Measurements from ENCODE around the gene KIAA0319L. TPM values are rescaled to one million over a fixed set of nuclear protein-coding genes. Genes with fewer than 3 reads are reported as not detected.

The KIAA0319L gene
- total RNA-seq, result 53.0 and 68.8 TPM in 2 replicates

DNA sequence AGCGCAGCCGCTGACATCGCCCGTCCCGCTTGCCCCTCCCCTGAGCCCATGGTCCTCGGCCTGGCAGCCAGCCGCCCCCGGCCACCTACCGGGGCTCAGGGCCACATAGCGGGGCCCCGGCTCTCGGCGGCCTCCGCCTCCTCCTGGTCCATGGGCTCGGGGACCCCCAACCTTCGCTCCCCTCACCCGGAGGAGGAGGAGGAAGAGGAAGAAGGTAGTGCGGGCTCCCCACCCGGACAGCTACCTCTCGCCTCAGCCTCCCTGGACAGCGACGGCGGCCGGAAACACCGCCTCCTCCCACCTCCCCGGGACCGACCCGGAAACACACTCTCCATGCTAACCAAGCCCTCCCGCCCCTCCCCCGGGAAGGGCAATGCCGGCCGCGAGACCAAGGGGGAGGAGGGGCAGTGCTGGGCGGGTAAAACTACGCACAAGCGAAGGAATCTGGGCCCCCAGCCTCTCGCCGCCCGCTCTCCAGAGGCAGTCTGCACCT, at the start of gene KIAA0319L:
Gene KIAA0319L (minus strand): TSS at position 286 of the 493 bp plus-strand sequence. CDS start 2,912 bp downstream, outside the sequence.

DNA sequence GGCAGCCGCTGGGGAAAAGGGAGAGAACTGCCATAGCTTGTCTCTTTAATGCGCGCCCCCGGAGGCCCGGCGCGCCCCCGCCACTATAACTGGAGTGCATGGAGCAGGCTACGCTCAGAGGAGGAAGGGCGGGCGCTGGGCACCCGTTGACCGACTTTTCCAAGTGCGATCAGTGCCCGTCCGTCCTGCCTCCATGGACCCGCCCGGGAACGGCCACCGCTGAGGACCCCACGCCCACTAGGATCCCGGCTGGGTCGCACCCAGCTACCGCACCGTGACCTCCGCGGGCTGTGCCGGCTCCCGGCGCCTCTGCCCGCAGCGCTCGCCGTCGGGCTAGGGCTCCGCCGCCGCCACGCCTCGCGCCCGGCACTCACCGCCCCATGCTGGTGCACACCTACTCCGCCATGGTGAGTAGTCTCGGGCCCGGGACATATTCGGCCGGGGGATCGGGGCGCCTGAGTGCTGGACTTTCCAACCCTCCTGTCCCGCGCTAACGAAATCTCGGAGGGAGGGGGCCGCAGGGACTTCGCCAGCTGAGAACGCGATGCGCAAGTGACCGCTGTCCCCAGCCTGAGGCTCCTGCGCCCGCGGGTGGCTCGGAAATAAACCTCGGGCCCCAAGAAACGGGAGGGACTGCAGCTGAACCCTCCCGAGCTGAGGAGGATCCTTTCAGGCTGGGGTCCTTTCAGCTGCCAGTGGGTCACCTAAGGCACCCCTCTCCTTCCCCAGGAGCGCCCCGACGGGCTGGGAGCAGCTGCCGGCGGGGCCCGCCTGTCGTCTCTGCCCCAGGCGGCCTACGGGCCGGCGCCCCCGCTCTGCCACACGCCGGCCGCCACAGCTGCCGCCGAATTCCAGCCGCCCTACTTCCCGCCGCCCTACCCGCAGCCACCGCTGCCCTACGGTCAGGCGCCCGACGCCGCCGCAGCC, 16.3 kb upstream of the KIAA0319L start, which contains the start of gene TFAP2E:
Gene TFAP2E (plus strand): TSS at position 117 of the 927 bp plus-strand sequence. CDS start 264 bp downstream, at position 381.

DNA sequence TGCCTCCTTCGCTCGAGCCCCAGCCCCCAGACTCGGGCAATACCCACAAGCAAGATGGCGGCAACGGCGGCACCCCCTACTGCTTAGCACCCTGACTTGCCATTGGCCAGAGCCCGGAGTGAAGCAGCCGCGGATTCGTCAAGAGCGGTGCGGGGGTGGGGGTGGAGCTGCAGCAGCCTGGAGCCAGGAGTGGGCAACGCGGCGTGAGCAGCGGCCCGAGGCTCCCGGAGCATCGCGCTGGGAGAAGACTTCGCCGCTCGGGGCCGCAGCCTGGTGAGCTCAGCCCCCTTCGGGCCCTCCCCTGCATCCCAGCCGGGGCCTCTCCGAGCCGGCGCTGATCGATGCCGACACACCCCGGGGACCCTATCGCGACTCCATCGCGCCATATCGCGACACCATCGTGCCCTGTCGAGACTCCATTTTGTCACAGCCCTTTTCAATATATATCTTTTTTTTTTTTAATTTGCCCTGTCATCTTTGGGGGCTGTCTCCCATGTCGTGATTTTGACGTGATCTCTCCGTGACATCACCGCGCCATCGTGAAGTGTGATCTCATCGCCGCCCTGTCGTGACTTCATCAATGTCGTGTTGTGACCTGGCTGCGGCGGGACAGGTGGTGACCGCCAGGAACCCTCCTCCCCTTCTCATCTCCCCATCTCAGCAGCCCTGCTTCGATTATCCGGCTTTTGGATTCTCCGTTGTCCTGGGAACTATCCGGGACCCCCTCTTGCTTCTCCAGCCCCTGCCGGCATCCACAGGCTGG, 589 bp upstream of the KIAA0319L start, which contains the start of gene NCDN:
Gene NCDN (plus strand): TSS at position 189 of the 763 bp plus-strand sequence. CDS start 392 bp downstream, at position 581.

Other genes with a start within 250 kb of the KIAA0319L start
- gene NCDN, start 396 bp upstream of the KIAA0319L start, total RNA-seq, result 26.9 and 31.3 TPM in 2 replicates
- gene TFAP2E, start 15.9 kb upstream of the KIAA0319L start, total RNA-seq, result not detected in 2 replicates
- 43.3 and 47.1 TPM in 2 replicates for gene PSMB2, start 84.1 kb upstream of the KIAA0319L start, total RNA-seq
- 10.5 and 12.5 TPM in 2 replicates for gene C1orf216, start 161.5 kb upstream of the KIAA0319L start, total RNA-seq
- gene CLSPN, start 212.6 kb upstream of the KIAA0319L start, total RNA-seq, result 1.6 and 2.3 TPM in 2 replicates